ENCODE data around the gene ALDH9A1.
"Not testable (repeated sequence)": the region's sequence is repeated elsewhere in the genome, so short reads cannot be mapped to it uniquely, and the experiment has no call there.

The ALDH9A1 gene

GRCh38 chr1:165644064-165644735 is 54.2 kb downstream of the ALDH9A1 start:
- DNase-seq = no peak

DNA sequence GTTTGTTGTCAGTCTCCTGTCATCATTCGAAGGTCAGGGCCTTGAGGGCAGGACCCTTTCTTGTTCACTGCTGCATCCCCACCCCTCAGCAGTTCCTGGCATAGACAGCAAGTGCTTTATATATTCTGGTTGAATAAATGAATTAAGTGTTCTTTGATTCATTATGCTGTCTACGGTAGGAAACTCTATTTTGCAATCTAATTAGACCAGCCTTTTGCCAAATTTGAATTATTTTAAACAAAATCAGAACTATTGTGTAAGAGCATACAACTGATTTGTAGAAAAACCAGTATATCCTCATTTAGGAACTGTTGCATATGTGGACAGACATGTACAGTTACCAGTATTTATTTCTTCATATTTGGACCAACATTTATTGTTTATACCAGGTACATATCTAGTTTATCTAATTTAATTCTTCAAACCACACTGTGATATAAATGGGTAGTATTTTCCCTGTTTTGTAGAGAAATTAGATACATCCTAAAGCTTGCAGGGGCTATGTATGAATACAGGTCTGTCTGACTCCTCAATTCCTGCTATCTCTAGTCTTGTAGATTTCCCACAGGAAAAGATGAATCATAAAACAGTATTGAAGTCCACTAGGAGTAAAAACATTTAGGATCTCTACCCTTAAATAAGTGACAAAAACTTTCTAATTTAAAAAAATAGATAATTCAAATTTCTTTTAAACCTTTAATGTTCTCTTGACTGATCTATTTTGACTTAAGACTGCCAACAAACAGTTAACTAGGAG is 57.0 kb downstream of the ALDH9A1 start:
- DNase-seq = no peak

- no peak for DNase-seq
Observed at GRCh38 chr1:165639821-165640623, 58.3 kb downstream of the ALDH9A1 start.

- DNase-seq = not testable (repeated sequence)
Observed at GRCh38 chr1:165638211-165638610, 60.2 kb downstream of the ALDH9A1 start.

- no peak for DNase-seq
Observed at GRCh38 chr1:165637427-165637826, 60.9 kb downstream of the ALDH9A1 start.

DNA sequence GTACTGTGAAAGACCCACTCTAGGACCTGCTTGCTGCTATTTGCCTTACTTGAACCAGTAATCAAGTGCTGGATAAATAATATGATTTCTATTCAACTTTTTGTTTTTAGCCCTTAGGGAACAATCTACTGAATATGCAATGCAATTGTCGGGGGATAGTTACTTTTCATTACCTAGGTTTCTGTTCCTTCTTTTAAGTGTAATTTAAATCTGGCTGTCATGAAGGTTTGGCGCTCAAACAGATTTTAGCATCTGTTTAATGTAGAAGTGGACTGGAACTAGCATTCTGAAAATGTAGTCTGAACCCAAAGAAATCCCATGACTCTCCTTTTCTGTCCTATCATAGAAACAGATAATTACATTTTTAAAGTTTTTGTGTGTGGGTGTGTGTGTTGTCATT is 62.5 kb downstream of the ALDH9A1 start:
- DNase-seq = no peak

GRCh38 chr1:165635329-165635728 is 63.0 kb downstream of the ALDH9A1 start:
- no peak for DNase-seq

DNA sequence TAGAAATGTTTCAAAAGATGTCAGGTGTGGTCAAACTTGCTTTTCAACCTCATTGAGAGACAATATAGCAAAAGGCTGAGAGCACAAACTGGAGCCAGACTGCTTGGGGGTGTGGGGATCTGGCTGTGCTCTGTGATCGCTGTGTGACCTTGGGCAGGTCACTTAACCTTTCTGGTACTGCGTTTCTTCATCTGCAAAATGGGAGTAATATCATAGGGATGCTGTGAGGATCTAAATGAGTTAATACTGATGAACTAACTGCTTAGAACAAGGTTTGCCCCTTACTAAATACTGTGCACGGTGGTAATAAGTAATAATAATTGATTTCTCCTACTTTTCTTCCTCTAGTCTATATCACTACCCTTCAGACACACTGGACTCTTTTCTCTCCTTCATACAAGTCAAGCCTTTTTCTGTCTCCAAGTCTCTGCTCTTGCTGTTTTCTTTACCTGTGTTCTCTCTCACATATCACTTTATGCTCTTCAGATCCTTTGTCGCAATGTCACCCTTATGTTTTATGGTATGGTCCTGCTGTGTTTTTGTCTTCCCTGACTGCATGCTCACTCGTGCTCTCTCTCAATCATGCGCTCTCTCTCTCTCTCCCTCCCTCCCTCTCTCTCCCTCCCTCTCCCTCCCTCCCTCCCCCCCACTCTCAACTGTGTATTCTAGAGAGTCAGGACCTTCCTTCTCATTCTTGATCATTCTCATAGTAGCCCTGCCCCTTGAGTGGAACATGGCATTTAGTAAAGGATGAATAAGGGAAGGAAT is 64.0 kb downstream of the ALDH9A1 start:
- DNase-seq = no peak

DNA sequence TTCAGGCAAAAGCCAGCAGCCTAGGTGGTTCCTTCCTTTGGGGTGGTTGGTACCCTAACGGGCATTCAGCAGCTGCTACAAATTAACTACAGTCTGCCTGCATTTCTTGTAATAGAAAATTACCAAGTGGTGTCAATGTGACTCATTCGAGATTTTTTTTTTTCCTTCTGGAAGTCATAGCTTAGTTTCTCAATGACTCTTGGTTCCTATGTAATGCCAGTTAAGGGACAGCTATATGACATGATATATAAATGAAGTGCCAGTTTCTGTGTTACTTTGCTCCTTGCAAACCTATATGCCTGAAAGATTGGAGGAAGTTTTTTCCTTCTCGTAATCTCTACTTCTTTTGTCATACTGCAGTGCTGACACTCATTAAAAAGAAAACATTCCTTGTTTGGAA is 64.7 kb downstream of the ALDH9A1 start:
- no peak for DNase-seq

- no peak for DNase-seq
Observed at GRCh38 chr1:165632491-165632890, 65.9 kb downstream of the ALDH9A1 start.

DNA sequence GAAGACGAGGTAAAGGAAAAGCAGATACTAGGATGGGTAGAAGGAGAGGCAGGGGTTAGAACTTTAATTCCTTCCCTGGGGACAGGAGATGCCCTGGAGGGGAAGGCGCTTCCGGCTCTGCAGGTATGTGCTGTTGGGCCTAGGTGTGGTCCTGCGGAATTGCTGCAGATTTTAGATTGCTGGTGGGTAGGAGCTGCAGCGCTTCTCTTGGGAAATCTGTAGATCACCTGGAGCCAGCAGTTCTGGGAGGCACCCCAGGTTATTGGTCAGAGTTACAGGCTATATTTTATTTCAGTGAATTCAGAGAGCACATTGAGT is 66.3 kb downstream of the ALDH9A1 start:
- DNase-seq = no peak

DNA sequence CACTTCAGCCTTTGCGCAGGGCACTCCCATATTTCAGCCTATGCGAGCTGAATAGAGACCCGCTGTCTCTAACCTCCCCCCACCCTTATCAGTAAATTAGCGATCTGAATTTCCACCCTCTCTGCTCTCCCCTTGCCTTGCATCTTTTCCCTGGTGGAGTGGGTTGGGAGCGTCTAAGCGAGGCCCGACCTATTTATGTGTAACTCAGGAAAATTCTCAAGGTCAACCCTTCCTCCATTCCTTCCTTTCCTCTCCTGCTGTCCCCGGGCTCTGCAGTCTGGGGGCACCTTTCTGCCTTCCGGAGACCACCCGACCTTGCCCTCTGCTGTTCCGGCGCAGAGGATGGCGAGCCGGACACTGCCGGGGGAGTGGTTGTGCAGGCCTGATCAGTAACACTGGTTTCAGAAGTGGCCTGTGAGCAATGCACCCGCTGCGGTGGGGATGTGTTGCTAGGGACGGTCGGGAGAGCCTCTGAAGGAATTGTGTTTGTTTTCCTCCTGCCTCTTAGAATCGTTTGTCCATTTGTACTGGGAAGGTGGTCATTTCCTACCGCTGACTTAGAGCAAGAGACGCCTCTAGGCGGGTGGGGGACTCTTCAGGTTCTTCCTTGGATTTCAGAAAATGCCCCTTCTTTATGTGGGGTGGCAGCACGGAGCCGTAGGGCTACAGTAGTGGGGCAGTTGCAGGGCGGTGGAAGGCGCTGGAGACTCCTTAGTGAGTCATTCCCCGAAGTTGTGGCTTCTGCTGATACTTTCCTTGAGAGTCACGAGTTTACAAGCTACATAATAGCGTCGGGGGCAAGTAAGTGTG is 66.8 kb downstream of the ALDH9A1 start:
- DNase-seq = peak; percentile 76

DNA sequence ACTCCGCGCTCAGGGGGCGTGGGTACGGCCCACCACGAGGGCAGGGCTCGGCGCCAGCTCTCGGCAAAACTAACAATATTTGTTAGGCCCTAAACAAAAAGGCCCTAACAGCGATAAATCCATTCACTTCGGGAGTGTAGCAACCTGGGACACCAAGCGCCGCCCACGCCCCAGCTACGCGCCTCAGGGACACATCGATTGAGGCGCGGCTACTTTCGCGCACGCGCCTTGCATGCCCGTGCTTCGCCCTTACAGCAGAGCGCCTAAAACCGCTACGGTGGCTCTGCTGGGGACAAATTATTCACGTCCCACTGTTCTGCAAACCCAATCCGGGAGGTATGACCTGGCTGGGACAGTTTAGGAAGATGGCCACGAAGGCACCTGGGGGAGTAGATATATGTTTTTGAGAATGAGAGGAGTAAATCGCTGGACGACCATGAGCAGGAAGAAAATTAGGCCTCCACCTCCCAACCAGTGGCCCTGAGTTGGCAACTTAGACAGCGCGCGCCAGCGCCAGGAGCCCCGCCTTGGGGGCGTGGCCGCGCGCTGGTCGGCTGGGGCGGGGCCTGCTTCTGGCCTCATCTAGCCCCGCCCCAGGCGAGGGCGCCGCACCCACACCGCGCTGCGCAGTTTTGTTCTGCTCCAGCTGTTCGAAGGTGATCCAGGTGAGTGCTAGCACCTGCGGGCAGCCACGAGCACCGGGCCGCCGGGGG is 67.6 kb downstream of the ALDH9A1 start, which contains the start of gene MGST3:
MGST3 (plus strand) TSS at position 606 of the 713 bp plus-strand sequence. CDS start 18,614 bp downstream, outside the sequence.
- DNase-seq = peak; percentile 97

DNA sequence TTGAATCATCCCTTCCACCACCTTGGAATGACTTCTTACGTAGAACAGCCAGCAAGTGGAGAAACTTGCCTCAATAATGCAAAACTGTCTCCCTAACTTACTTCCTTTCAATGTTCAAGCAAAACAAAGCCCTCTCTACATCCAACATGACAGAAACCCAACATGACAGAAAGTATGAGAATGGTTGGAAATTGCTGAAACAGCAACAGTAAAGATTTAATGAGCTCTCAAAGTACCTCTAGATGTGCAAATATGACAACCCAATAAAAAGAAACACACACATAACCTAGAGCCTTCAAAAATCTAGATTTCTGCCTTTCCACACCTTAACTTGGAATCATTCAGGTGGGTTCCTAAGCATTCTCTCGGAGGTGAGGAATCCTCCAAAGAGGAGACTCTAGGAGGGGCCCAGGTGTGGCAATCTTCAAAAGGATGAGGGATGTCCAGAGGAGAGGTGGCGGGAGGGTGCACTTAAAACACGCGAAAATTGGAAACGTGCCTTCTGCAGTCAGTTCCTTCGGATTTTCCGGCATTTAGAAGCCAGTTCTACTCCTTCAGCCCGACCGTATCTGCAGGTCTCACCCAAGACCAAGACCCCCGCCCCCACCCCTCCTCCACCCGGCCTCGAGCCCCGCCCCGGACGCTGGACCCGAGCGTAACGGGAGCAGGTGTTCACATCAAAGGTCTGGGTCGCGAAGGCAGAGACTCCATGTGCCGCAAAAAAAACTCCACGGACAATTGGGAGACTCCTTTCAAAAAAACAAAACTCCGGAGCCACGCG is 68.3 kb downstream of the ALDH9A1 start:
- no peak for DNase-seq

- no peak for DNase-seq
Observed at GRCh38 chr1:165629151-165629550, 69.2 kb downstream of the ALDH9A1 start.

DNA sequence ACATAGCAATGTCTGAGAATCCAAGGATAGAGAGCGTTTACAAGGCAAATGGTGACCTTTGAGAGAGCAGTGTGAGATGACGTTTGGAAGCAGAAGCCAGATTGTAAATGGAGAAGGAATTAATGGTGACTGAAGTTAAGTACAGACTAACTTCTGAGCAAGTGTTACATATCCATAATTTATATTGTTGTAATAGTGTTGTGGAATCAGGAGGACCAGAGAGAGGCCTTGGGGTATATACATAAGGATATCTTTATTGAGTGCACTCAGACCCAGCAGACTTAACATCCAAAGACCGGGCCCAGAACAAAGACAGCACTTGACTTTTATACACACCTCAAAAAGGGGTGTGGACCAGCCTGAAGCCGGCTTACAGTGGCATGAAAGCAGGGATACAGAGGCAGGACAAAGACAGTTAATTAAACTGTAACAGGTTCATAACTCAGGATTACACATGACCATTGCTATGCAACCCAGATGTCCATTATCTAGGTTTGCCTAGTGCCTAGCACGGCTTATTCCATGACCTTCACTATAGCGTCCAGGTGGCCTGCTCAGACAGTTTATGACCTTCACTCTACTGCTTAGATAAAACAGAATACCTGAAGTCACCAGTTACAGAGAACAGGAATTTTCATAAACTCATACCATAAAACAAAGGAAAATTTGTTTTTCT is 70.1 kb downstream of the ALDH9A1 start:
- DNase-seq = no peak

DNA sequence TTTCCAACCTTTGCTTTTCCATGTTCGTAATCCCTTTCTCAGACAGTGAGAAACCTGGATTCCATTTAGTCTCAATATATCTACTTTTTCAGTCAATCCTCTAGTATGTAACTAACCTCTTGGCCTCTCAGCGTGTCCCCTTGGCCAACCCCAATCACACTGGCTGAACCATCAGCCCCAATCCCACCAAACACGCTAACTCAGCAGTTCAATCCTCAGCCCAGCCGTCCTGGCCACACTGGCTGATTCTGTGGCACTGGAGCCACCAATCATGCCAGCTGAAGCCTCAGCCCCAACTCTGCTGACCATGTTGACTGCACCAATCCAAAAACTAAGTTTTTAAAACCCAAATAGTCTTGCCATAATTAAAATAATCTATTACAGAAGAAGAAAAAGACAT is 73.9 kb downstream of the ALDH9A1 start:
- DNase-seq = no peak

DNA sequence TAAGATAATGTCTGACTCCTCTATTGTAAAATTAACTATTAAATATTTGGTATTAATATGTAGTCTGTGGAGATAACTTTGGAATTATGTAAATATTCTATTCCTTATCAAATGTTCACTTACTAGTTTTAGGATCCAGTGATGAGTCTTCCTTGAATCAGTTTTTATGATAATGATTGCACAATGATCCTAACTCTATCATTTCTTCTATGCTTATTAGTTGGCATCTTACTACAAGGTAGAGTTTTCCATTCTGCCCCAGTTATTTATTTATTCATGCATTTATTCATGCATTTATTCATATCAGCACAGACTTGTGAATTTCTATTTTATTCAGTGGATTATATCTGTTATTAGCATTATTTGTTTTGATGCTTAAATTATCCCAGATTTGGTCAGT is 74.7 kb downstream of the ALDH9A1 start:
- DNase-seq = no peak

GRCh38 chr1:165619647-165620151 is 78.7 kb downstream of the ALDH9A1 start:
- DNase-seq = no peak

Data from activated effector memory CD4-positive, alpha-beta T cell treated with anti-CD3 and anti-CD28 coated beads, Interleukin-2, amount 50 U/mL, for 16 hours (primary cell).